Testis (tissue), 2 donors: ENCODE measurements around the gene CABP2.

Experiments used
- POLR2A ChIP-seq: fragments of 450-650 bp; IDR thresholded peaks from one replicate; pipeline ENCODE4 v1.6.1; 2017; ENCODE audit warnings: antibody characterized with exemption, mild to moderate bottlenecking, moderate library complexity
- TF ChIP-seq, protein P1 (sequence below), 3 experiments: fragments of 450-650 bp in 2 of 3; fragments of 200-600 bp in 1 of 3; sonication (generic) in 1 of 3; IDR thresholded peaks; one replicate each; pipeline ENCODE4 v1.5.1; 2016 to 2019; ENCODE audit warnings: antibody characterized with exemption in 3 of 3, mild to moderate bottlenecking in 2 of 3, moderate library complexity in 1 of 3

DNA sequence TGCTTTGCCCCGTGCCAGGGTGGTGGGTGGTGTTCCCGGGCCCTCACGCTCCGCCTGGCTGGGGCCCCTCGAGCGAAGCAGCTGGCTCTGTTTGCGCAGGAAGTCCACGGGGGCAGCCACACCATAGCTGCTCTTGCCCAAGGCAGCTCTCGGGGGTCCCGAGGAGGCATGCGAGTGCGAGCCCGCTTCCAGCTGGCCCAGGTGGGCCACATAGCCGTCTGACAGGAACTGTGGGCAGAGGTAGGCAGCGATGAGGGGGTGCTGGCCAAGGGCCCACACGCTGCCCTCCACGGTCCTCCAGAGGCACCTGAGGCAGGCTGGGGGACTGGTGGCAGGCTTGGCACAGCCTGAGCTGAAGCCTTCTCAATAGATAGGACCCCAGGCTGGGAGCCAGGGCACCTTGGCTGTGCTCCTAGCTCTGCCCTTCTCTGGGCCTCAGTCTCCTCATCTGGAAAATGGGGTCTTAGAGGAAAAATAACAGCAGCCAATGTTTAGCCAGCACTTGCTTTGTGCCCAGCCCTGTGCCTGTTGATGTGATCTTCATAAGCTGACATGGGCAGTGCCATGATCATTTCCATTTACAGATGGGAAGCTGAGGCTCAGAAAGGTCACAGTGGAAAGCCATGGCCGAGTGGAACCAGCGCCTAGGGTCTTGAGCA is 31.0 kb downstream of the CABP2 start:
- TF ChIP-seq POLR2A, result no peak
- TF ChIP-seq, protein P1, sequence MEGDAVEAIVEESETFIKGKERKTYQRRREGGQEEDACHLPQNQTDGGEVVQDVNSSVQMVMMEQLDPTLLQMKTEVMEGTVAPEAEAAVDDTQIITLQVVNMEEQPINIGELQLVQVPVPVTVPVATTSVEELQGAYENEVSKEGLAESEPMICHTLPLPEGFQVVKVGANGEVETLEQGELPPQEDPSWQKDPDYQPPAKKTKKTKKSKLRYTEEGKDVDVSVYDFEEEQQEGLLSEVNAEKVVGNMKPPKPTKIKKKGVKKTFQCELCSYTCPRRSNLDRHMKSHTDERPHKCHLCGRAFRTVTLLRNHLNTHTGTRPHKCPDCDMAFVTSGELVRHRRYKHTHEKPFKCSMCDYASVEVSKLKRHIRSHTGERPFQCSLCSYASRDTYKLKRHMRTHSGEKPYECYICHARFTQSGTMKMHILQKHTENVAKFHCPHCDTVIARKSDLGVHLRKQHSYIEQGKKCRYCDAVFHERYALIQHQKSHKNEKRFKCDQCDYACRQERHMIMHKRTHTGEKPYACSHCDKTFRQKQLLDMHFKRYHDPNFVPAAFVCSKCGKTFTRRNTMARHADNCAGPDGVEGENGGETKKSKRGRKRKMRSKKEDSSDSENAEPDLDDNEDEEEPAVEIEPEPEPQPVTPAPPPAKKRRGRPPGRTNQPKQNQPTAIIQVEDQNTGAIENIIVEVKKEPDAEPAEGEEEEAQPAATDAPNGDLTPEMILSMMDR (IDR thresholded peaks at IDR 0.05), result no peak
